GM18951 (cell line): Measurements from ENCODE around the gene DIP2C.
"Not testable (repeated sequence)": the region's sequence is repeated elsewhere in the genome, so short reads cannot be mapped to it uniquely, and the experiment has no call there.

Experiments used
- POLR2A ChIP-seq: IDR thresholded peaks from 4 replicates; pipeline ENCODE4 v1.6.1; 2011; ENCODE audit warnings: mild to moderate bottlenecking; ENCODE audit not compliant: insufficient read length, insufficient read depth; ENCODE audit errors: extremely low read depth
- in situ Hi-C: fragments of 300-500 bp; cut with MboI; formaldehyde crosslinking; loops from one replicate; pipeline ENCODE4 v1.12.0; 2022; ENCODE audit warnings: low sequenced_read_pairs, mixed read lengths, inconsistent platforms; ENCODE audit not compliant: unreplicated experiment

Gene DIP2C

DNA sequence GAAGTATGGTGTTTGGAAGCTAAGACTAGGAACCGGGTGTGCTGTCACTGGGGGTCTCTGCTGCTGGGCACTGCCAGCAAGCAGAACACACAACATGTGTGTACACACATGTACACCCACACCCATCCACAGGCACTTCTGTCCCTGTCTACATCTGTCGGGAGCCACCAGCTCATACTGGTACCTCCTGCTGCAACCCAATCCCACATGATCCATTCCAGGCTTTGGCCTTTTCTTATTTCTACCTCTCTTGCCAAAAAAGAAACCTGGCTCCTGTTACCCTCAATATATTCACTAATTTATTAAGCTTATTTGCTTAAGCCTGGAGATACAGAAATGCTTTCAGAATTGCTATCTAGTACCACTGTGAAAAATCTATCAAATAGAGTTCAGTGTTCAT lies 246.0 kb downstream of the DIP2C start:
- in situ Hi-C loops, result no loop called here
- TF ChIP-seq POLR2A, result no peak

DNA sequence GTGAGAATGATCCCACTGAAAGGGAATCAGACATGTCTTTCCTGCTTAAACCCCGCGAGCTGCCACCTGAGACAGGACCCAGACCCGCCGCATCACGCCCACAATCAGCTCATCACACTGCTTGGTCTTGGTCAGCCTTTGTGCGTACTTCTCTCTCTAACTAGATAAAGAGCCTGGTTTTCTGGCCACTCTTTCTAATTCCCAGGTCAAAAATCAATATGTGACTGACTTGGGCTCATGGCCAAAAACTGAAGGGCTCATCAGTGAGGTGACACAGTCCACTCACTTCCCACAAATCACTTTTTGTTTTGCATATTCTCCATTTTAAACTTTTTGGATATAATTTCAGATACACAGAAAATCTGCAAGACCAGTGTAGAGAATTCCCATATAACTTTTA lies 247.3 kb downstream of the DIP2C start:
- TF ChIP-seq POLR2A, result no peak

DNA sequence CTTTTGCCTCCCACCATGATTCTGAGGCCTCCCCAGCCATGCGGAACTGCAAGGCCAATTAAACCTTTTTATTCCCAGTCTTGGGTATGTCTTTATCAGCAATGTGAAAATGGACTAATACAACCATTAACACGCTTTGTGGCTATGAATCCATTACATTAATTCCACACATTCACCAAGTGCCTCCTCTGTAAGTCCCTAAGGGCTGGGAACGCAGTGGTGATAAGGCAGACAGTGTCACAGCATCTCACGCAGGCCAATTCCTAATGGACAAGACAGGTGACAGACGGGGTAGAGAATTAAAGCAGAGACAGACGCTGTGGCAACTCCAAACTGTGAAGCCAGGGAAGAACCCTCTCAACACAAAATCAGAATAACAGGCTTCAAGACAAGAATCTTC lies 247.8 kb downstream of the DIP2C start:
- in situ Hi-C loops, result no loop called here
- no peak for TF ChIP-seq POLR2A

More for the DNA sequence above, 247.3 kb downstream of the DIP2C start:
- in situ Hi-C loops, result no loop called here

DNA sequence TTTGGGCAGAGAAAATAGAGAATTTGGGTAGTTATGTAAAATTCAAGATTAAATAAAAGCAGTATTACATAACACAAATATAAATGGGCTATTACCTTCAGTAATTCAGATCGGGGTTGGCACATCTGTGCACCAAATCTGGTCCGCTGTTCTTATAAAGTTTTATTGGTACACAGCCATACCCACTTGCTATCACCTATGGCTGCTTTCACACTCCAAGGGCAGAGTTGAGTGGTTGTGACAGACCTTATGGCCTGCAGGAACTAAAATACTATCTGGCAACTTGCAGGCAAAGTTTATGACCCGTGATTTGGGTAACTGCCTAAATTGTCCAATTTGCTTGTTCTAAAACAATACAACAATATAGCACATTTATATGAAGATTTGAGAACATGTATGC lies 249.3 kb downstream of the DIP2C start:
- in situ Hi-C loops, result no loop called here
- no peak for TF ChIP-seq POLR2A

DNA sequence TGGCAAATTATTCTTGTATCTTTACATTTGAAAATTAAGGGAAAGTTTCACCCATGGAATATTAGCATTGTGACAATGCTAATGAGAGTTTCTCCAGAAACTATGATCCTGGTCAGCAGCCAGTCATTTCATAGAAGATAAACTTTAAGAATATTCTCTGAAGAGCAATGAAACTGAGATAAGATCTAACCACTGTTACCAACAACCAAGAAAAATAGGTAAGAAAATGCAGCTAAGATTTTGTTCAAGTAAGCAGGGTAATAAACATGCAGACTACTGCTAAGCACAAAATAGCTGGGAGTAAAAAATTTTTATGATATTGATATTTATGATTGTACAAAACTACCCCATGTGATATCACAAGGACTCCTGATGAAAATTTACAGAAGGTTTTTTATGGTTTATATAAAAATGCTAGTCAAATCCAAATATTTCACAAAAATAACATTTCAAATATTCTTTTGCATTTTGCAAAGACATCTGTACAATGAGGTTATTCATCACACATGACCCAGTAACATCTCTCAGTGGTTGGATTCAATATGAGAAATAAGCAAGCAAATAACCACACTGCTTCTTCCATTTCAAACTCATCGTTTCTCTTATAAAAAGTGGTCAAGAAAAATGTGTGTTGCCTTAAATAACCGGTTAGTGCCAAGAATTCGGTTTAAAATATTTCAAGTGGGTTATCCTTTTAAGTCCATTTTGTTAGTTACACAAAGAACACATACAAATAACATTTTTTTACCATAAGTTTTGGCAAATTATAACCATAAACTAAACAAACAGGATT lies 251.6 kb downstream of the DIP2C start:
- in situ Hi-C loops, result no loop called here
- TF ChIP-seq POLR2A, result no peak

DNA sequence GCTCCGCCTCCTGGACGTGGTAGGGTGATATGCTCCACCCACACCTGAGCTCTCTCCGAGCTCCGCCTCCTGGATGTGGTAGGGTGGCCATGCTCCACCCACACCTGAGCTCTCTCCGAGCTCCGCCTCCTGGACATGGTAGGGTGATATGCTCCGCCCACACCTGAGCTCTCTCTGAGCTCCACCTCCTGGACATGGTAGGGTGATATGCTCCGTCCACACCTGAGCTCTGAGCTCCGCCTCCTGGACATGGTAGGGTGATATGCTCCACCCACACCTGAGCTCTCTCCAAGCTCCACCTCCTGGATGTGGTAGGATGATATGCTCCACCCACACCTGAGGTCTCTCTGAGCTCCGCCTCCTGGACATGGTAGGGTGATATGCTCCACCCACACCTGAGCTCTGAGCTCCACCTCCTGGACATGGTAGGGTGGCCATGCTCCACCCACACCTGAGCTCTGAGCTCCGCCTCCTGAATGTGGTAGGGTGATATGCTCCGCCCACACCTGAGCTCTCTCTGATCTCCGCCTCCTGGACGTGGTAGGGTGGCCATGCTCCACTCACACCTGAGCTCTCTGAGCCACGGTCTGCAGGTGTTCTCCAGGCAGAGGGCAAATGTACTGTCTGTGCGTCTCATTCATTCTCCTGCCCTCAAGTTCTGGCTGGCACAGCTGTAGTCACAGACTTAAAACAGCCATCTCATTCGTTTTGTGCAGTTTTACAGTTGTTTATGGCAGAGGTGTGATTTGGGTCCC lies 252.4 kb downstream of the DIP2C start:
- no peak for TF ChIP-seq POLR2A
- in situ Hi-C loops, result no loop called here

DNA sequence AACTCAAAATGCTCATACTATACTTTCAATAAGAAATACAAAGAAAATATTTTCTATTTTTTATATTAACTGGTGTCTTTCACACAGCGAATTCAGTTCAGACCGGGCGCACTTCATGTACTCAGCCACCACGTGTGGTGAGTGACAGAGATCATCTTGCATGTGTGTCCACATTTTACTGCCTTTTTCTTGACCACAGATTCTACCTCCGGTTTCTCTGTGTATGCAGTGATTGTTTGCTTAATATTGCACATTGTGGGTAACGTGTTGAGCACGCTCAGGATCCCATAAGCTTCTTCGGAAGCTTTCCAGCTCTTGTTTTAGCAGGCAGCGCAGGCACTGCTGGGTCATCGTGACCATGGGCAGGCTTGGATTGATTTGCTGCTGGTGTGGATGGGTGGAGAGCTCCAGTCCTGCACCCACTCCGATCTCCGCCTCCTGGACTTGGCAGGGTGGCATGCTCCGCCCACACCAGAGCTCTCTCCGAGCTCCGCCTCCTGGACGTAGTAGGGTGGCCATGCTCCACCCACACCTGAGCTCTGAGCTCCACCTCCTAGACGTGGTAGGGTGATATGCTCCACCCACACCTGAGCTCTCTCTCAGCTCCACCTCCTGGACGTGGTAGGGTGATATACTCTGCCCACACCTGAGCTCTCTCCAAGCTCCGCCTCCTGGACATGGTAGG lies 253.3 kb downstream of the DIP2C start:
- in situ Hi-C loops, result no loop called here
- no peak for TF ChIP-seq POLR2A

DNA sequence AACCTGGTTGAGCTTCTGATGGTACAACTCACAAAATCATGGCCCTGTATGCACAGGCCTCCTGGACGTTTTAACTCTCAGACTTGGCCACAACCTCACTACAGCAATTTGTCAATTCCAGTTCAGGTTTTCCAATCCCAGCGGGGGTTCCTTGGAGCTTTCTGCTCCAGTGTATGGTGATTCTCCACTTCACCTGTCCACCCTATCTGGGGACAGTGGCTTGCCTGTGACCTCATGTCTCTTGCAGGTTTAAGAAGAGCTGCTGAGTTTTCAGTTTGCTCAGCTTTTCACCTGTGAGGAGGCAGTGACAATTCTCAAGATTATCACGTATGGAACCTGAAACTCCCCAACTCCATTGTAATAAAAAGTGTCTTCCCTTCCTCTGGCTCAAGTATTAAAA lies 254.1 kb downstream of the DIP2C start:
- TF ChIP-seq POLR2A, result no peak
- in situ Hi-C loops, result no loop called here

DNA sequence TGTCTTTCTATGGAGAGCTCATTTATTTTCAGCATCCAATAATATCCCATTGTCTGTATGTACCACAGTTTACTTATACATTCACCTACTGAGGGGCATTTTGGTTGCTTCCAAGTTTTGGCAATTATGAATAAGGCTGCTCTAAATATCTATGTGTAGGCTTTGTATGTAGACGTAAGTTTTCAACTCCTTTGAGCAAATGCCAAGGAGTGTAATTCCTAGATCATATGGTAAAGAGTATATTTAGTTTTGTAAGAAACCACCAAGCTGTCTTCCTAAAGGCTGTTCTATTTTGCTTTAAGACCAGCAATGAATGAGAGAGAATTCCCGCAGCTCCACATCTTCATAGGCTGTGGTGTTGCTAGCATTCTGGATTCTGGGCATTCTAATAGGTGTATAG lies 259.8 kb downstream of the DIP2C start:
- in situ Hi-C loops, result no loop called here
- no peak for TF ChIP-seq POLR2A

DNA sequence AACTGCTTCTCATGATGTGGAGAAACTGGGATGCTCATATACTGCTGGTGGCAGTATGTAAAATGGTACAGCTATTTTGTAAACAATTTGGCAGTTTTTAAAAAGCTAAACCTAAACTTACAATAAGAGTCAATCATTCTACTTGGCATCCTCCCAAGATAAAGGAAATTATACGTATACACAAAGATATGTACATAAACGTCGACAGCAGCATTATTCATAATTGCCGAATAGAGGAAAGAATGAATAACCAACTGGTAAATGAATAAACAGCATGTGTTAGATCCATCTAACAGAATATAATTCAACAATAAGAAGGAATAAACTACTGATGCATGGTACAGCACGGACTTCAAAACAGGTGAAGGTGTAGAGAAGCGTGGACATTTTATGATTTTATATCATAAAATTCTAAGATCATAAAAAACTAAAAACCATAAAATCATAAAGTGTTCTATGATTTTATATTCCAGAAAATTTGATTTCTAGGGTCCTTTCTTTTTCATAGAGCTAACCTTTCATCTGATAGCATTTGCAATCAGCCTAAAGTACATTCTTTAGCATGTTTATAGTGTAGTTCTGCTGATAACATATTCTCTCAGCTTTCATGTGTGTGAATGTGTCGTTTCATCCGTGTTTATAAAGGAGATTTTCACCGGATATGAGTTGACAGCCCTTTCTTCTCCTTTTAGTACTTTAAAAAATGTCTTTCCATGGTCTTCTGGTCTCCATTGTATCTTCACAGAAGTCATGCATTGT lies 261.5 kb downstream of the DIP2C start:
- in situ Hi-C loops, result no loop called here
- no peak for TF ChIP-seq POLR2A

DNA sequence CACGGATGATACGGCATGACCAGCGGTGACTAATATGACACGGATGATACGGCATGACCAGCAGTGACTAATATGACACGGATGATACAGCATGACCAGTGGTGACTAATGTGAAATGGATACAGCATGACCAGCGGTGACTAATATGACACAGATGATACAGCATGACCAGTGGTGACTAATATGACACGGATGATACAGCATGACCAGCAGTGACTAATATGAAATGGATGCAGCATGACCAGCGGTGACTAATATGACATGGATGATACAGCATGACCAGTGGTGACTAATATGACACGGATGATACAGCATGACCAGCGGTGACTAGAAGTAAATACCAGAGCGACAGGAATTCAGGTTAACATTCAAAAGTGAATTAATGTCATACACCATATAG lies 264.1 kb downstream of the DIP2C start:
- in situ Hi-C loops, result not testable (repeated sequence)

DNA sequence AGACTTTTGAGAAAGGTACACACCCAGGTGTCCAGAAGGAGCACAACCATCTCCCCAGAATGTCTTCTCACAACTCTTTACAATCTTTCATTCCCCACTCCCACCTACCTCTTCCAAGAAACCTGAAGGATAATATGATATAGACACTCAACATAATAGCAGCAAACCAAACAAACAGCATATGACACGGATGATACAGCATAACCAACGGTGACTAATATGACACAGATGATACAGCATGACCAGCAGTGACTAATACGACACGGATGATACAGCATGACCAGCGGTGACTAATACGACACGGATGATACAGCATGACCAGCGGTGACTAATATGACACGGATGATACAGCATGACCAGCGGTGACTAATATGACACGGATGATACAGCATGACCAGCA lies 264.7 kb downstream of the DIP2C start:
- in situ Hi-C loops, result not testable (repeated sequence)

DNA sequence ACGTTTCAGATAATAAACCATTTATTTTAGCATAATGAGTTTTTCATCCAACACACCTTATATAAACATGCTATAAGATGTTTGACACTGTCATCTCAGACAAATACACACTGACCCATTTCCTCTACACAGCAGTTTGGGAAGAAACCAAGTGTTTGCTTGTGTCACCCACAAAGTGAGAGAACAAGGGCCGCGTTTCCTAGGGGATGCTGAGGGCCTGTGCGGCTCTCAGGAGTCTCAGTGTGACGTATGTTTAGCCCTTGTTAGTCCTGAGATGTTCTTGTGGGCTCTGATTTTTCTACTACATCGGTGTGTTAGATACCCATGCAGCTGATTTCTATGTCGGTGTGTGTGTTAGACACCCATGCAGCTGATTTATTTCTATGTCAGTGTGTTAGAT lies 266.3 kb downstream of the DIP2C start:
- no peak for TF ChIP-seq POLR2A
- in situ Hi-C loops, result no loop called here

DNA sequence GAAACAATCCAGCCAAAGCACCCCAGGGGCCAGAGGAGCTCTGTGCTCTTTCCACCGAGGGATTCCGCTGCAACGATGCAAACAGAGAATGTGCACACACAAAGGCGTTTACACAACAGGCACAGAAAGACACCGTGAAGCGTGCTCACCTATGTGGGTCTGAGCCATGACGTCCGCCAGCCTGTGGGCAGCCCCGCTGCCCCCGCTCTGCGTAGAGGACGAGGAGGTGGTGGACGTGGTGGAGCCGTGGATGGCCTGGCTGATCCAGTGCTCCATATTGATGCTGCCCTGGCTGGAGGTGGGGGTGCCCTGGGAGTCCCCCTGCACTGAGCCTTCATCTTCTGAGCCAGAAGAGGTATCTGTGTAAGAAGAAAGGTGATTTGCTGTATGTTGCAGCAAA lies 266.8 kb downstream of the DIP2C start:
- TF ChIP-seq POLR2A, result no peak
- in situ Hi-C loops, result no loop called here
